ENCODE measurements around the gene GADL1.

GADL1 gene

DNA sequence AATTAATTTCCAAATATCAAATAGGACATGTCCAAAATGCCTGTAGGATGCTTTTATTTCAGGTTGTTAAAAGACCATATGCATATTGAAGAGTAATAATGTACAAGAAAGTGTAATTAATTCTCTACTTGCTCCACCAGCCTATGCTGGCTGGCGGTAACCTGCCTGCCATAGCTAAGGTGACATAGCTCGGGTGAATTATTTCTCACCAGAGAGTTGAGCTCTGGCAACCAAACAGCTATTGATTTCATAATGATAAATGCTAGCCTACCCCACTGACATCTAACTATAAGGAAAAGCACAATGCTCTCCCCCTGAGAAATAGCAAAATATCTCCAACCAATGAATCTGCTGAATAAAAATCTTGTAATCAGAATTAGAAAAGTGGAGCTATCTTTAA, 48.9 kb downstream of the GADL1 start:
- DNase-seq: no peak
- H3K9me3 Mint-ChIP-seq: no peaks in the 10 kb centered on the region
- no peak overlapping the region for H3K27ac Mint-ChIP-seq
- no peaks in the 10 kb centered on the region for H3K36me3 Mint-ChIP-seq (ENCODE audit: low read depth)
- H3K4me3 Mint-ChIP-seq: no peak overlapping the region
- peaks cover 3% of the 10 kb centered on the region for H3K27me3 Mint-ChIP-seq (ENCODE audit: low read depth, poor library complexity)
- TF ChIP-seq, protein P1, sequence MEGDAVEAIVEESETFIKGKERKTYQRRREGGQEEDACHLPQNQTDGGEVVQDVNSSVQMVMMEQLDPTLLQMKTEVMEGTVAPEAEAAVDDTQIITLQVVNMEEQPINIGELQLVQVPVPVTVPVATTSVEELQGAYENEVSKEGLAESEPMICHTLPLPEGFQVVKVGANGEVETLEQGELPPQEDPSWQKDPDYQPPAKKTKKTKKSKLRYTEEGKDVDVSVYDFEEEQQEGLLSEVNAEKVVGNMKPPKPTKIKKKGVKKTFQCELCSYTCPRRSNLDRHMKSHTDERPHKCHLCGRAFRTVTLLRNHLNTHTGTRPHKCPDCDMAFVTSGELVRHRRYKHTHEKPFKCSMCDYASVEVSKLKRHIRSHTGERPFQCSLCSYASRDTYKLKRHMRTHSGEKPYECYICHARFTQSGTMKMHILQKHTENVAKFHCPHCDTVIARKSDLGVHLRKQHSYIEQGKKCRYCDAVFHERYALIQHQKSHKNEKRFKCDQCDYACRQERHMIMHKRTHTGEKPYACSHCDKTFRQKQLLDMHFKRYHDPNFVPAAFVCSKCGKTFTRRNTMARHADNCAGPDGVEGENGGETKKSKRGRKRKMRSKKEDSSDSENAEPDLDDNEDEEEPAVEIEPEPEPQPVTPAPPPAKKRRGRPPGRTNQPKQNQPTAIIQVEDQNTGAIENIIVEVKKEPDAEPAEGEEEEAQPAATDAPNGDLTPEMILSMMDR (IDR thresholded peaks at IDR 0.05): no peak
- H3K4me1 Mint-ChIP-seq: no peaks in the 10 kb centered on the region

DNA sequence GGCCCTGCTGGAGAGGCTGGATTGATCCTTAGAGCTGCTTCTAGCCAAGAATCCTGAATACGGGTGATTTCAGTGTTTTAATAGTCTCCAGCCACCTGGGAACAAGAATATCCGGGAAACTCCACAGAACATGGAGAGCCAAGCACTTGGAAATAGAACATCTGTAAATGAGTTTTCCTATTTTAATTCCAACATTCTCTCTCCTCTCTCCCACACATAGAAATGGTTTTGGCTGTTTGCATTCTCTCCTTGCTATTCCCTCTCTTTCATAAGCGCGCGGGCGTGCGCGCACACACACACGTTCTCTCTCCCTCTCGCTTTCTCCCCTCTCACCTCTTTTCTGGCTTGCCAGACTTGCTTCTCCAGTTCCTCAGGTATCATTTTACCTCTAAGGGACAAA, 50.6 kb downstream of the GADL1 start:
- no peak overlapping the region for H3K4me3 Mint-ChIP-seq
- no peaks in the 10 kb centered on the region for H3K9me3 Mint-ChIP-seq
- TF ChIP-seq, protein P1 (IDR thresholded peaks at IDR 0.05): no peak
- peaks cover 3% of the 10 kb centered on the region for H3K27me3 Mint-ChIP-seq (ENCODE audit: low read depth, poor library complexity)
- H3K36me3 Mint-ChIP-seq (ENCODE audit: low read depth): no peaks in the 10 kb centered on the region
- H3K4me1 Mint-ChIP-seq: no peaks in the 10 kb centered on the region
- no peak overlapping the region for H3K27ac Mint-ChIP-seq
- no peak for DNase-seq

DNA sequence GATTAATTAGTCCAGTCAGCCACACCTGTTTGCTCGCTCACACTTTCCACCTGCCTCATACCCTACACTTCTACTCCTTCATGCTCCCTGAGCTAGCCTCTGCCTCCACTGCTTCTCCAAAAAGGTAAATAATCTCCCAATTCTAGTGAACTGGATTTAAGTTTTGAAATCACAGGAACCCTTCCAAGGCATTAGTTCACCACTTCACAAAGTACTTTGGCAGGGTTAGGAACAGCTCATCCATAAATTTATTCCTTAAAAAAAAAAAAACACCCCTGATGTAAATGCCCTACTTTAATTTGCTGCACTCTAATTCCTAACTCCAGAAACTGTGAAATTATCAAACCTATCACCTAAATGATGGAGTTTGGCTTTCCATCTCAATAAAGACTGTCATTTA, 58.3 kb downstream of the GADL1 start:
- TF ChIP-seq, protein P1 (IDR thresholded peaks at IDR 0.05): no peak
- H3K36me3 Mint-ChIP-seq (ENCODE audit: low read depth): no peaks in the 10 kb centered on the region

DNA sequence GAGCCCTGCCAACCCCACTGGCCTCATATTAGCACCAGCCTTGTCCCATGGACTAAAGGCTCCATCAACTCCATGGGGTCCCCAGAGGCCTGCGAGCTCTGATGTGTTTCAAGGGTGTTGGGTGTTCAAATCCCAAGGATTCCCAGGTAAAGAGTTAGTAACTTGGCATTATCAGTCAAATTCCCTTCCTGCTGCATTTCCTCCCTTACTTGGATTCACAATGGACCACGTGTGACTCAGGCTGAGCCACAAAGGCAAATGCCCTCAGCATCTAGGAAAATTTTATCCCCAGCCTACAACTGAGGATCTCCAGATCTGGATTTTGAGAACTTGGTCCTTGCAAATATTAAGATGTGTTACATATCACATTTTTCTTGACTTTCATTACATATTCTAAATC, 58.8 kb downstream of the GADL1 start:
- Mint-ChIP-seq H3K36me3 (ENCODE audit: low read depth) (no peaks in the 10 kb centered on the region), H3K4me1 (no peaks in the 10 kb centered on the region), H3K27ac (no peak overlapping the region), H3K27me3 (ENCODE audit: low read depth, poor library complexity) (no peaks in the 10 kb centered on the region), H3K9me3 (no peaks in the 10 kb centered on the region), H3K4me3 (no peak overlapping the region)
- TF ChIP-seq, protein P1 (IDR thresholded peaks at IDR 0.05): no peak
- DNase-seq: no peak

More for the DNA sequence above, 58.3 kb downstream of the GADL1 start:
- DNase-seq: no peak
- Mint-ChIP-seq H3K9me3 (no peaks in the 10 kb centered on the region), H3K27ac (no peak overlapping the region), H3K4me1 (no peaks in the 10 kb centered on the region), H3K4me3 (no peak overlapping the region), H3K27me3 (ENCODE audit: low read depth, poor library complexity) (no peaks in the 10 kb centered on the region)

DNA sequence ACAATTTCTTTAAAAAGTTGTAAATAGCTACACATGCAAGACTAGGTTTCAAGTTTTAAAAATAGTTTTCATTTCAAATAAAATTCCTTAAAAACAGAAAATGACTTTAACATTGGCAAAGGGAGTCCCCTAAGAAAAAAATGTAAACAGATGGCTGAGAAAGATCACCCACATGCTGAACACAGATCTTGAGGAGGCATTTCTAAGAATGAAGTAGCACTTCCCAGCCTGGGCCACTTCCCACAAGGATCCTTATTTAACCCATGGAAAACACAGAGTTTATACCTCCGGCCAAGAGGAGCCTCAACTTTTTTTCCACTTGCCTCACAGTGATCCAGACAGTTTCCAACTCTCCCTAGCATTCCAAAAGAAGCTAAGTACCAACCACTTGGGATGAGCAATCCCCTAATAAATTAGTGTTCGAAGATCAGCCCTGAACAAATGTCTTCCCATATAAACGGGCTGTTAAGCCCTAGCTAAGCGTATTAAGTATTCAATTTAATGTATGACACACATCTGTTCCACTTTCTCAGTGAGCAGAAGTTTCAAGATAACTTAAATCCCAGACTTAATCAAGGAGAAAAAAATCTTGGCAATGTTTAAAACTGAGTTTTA, 61.4 kb downstream of the GADL1 start:
- Mint-ChIP-seq H3K4me1 (no peaks in the 10 kb centered on the region), H3K9me3 (no peaks in the 10 kb centered on the region), H3K27me3 (ENCODE audit: low read depth, poor library complexity) (no peaks in the 10 kb centered on the region), H3K27ac (no peak overlapping the region), H3K36me3 (ENCODE audit: low read depth) (no peaks in the 10 kb centered on the region), H3K4me3 (no peak overlapping the region)
- no peak for DNase-seq
- TF ChIP-seq, protein P1 (IDR thresholded peaks at IDR 0.05): no peak

DNA sequence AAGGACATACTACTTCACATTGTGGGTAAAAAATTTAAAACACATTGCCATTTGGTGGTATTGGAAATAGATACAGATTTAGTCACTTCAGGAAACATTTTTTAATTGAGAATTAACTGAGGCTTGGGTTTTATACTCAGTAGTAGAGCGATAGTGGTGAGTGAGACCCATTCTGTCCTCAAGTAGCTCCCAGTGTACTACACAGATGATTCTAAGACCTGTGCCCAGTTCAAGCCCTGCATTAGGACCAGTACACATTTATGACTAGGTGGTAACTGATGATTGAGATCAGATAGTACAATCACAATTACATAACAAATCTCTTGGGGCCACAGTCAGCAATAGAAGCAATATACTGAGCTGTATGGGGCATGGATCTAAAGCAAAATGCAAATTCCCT, 67.4 kb downstream of the GADL1 start:
- H3K27me3 Mint-ChIP-seq (ENCODE audit: low read depth, poor library complexity): no peaks in the 10 kb centered on the region
- H3K4me3 Mint-ChIP-seq: no peak overlapping the region
- H3K9me3 Mint-ChIP-seq: no peaks in the 10 kb centered on the region
- DNase-seq: no peak
- TF ChIP-seq, protein P1 (IDR thresholded peaks at IDR 0.05): no peak
- peaks cover 4% of the 10 kb centered on the region for H3K4me1 Mint-ChIP-seq
- no peak overlapping the region for H3K27ac Mint-ChIP-seq
- no peaks in the 10 kb centered on the region for H3K36me3 Mint-ChIP-seq (ENCODE audit: low read depth)

All from nephron progenitor cell (in vitro differentiated cells).